ENCODE measurements around the gene CD300E.
A peak's percentile ranks its signal among the peaks of the same experiment; 100 is the strongest.

The CD300E gene

GRCh38 chr17:74569020-74570003 is 54.2 kb downstream of the CD300E start:
- H3K36me3 Mint-ChIP-seq, result no peaks in the 10 kb centered on the region
- ATAC-seq, result peak; percentile 69

GRCh38 chr17:74568106-74568873 is 55.2 kb downstream of the CD300E start:
- H3K4me1 Mint-ChIP-seq, result peaks cover 17% of the 10 kb centered on the region
- H3K27ac Mint-ChIP-seq, result no peak overlapping the region
- no peaks in the 10 kb centered on the region for H3K36me3 Mint-ChIP-seq
- H3K4me3 Mint-ChIP-seq, result no peak overlapping the region
- ATAC-seq (no peak), DNase-seq (ENCODE audit: low spot score in 2 of 2) (no peak)
- H3K9me3 Mint-ChIP-seq, result no peaks in the 10 kb centered on the region

More at GRCh38 chr17:74569020-74570003, 54.2 kb downstream of the CD300E start:
- peaks cover 12% of the 10 kb centered on the region for H3K4me1 Mint-ChIP-seq
- H3K27ac Mint-ChIP-seq, result no peak overlapping the region
- H3K4me3 Mint-ChIP-seq, result no peak overlapping the region
- no peaks in the 10 kb centered on the region for H3K9me3 Mint-ChIP-seq
- no peak for DNase-seq (ENCODE audit: low spot score in 2 of 2)

- peaks cover 18% of the 10 kb centered on the region for H3K4me1 Mint-ChIP-seq
- no peak within 1 kb of the TSS for H3K4me3 Mint-ChIP-seq
- no peak for DNase-seq (ENCODE audit: low spot score in 2 of 2)
- H3K36me3 Mint-ChIP-seq, result no peaks in the 10 kb centered on the region
- no peaks in the 10 kb centered on the region for H3K9me3 Mint-ChIP-seq
- ATAC-seq, result no peak
- no peak within 1 kb of the TSS for H3K27ac Mint-ChIP-seq
Measured at GRCh38 chr17:74567397-74567796, 56.1 kb downstream of the CD300E start, which contains the start of gene CD300H. CD300H (minus strand) TSS chr17:74567509.

GRCh38 chr17:74566132-74566753 is 57.3 kb downstream of the CD300E start:
- no peak overlapping the region for H3K4me3 Mint-ChIP-seq
- DNase-seq (ENCODE audit: low spot score in 2 of 2) (peak in 1 of 2 donors; percentile 56), ATAC-seq (no peak)
- H3K9me3 Mint-ChIP-seq, result no peaks in the 10 kb centered on the region
- peaks cover 18% of the 10 kb centered on the region for H3K4me1 Mint-ChIP-seq
- H3K36me3 Mint-ChIP-seq, result no peaks in the 10 kb centered on the region
- no peak overlapping the region for H3K27ac Mint-ChIP-seq

GRCh38 chr17:74565126-74565525 is 58.4 kb downstream of the CD300E start:
- Mint-ChIP-seq H3K9me3 (no peaks in the 10 kb centered on the region), H3K4me1 (peaks cover 18% of the 10 kb centered on the region), H3K4me3 (no peak overlapping the region), H3K27ac (no peak overlapping the region), H3K36me3 (no peaks in the 10 kb centered on the region)
- DNase-seq (ENCODE audit: low spot score in 2 of 2), result no peak
- ATAC-seq, result no peak

- no peak for ATAC-seq
- peaks cover 17% of the 10 kb centered on the region for H3K4me1 Mint-ChIP-seq
Measured at GRCh38 chr17:74563358-74563757, 60.2 kb downstream of the CD300E start.

GRCh38 chr17:74561586-74561985 is 62.0 kb downstream of the CD300E start:
- Mint-ChIP-seq H3K4me3 (no peak overlapping the region), H3K36me3 (no peaks in the 10 kb centered on the region), H3K27ac (no peak overlapping the region), H3K9me3 (no peaks in the 10 kb centered on the region), H3K4me1 (peaks cover 14% of the 10 kb centered on the region)
- ATAC-seq (no peak), DNase-seq (ENCODE audit: low spot score in 2 of 2) (no peak)

More at GRCh38 chr17:74563358-74563757, 60.2 kb downstream of the CD300E start:
- DNase-seq (ENCODE audit: low spot score in 2 of 2), result no peak
- H3K36me3 Mint-ChIP-seq, result no peaks in the 10 kb centered on the region
- H3K9me3 Mint-ChIP-seq, result no peaks in the 10 kb centered on the region
- H3K4me3 Mint-ChIP-seq, result no peak overlapping the region
- H3K27ac Mint-ChIP-seq, result no peak overlapping the region

Measured in stimulated activated effector memory CD8-positive, alpha-beta T cell treated with anti-CD3 and anti-CD28 coated beads, Interleukin-12 subunit alpha, Interleukin-12 subunit beta, amount 100 ng/mL, for 72 hours (primary cell).